OCI-LY3 (cell line): Measurements from ENCODE around the gene SPRYD4.

ENCODE experiments used
- CTCF ChIP-seq: fragments of 200-600, 300-600 bp; sonication (generic); IDR thresholded peaks from 2 replicates; pipeline ENCODE4 v1.5.1; 2014; ENCODE audit warnings: antibody characterized with exemption, low read length, low read depth
- EZH2phosphoT487 ChIP-seq: fragments of 200-600 bp; shearing (Covaris generic); IDR thresholded peaks from 2 replicates; pipeline ENCODE4 v1.6.1; 2018; ENCODE audit warnings: antibody characterized with exemption, mixed run types, low read depth

- no peak for TF ChIP-seq CTCF
- TF ChIP-seq EZH2phosphoT487, result no peak
Measured at GRCh38 chr12:56457817-56458216, 10.6 kb upstream of the SPRYD4 start.
